Dendritic cell treated with granulocyte-macrophage colony-stimulating factor and Interleukin-4, amounts not matched to agents 40 ng/mL and 50 ng/mL, for 4 days (primary cell): ENCODE results near the gene PRPF6.

ENCODE experiments used
- H3K27ac Mint-ChIP-seq: one replicate; pipeline ENCODE4 v1.8.0; 2022; ENCODE audit warnings: mild to moderate bottlenecking, mixed read lengths
- H3K27me3 Mint-ChIP-seq: one replicate; pipeline ENCODE4 v1.8.0; 2022; ENCODE audit warnings: mild to moderate bottlenecking, mixed read lengths
- H3K36me3 Mint-ChIP-seq: one replicate; pipeline ENCODE4 v1.8.0; 2022; ENCODE audit warnings: low read depth, mixed read lengths
- H3K4me1 Mint-ChIP-seq: one replicate; pipeline ENCODE4 v1.8.0; 2022; ENCODE audit warnings: low read depth, mixed read lengths
- H3K4me3 Mint-ChIP-seq: one replicate; pipeline ENCODE4 v1.8.0; 2022; ENCODE audit warnings: mild to moderate bottlenecking, moderate library complexity, mixed read lengths
- H3K9me3 Mint-ChIP-seq: one replicate; pipeline ENCODE4 v1.8.0; 2022; ENCODE audit warnings: mixed read lengths
- intact Hi-C: fragments of 100-400 bp; cut with micrococcal nuclease; formaldehyde crosslinking; loops from one replicate; pipeline ENCODE4 v1.15.0; 2022

Gene PRPF6

DNA sequence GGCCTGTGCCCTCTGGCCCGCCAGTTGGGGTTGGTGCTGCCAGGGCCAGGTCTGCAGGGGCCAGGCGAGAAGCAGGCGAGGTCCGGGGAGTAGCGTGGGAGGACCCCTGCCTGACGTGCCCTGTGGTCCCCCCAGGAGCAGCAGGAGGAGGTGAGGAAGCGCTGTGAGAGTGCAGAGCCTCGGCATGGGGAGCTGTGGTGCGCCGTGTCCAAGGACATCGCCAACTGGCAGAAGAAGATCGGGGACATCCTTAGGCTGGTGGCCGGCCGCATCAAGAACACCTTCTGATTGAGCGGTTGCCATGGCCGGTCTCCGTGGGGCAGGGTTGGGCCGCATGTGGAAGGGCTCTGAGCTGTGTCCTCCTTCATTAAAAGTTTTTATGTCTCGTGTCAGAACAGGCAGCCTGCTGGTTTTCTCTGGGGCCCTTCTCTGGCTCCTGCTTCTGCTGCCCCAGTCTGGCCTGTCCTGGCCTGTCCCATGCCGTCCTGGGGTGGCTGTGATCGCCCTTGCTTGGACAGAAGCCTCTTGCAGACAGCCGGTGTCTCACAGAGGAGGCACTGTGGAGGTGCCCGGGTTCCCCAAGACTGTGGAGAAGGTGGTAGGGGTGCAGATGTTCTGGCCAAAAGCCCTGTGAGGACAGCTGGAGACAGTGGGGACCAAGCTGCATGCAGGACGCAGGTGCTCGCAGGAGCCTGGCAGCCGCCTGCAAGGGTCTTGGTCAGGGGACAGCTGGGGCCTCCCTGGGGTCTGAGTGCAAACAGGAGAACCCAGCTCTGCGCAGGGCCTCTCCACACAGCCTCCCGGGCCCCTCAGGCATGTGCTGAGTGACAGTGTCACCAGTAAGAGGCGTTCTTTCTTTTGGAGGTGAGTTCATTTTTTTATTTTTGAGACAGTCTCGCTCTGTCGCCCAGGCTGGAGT lies 52.0 kb downstream of the PRPF6 start:
- Mint-ChIP-seq H3K4me1 (no peaks in the 10 kb centered on the region), H3K27ac (no peak overlapping the region), H3K4me3 (no peak overlapping the region), H3K36me3 (peaks cover 75% of the 10 kb centered on the region), H3K9me3 (no peaks in the 10 kb centered on the region), H3K27me3 (peaks cover 23% of the 10 kb centered on the region)
- intact Hi-C loops = no loop called here

DNA sequence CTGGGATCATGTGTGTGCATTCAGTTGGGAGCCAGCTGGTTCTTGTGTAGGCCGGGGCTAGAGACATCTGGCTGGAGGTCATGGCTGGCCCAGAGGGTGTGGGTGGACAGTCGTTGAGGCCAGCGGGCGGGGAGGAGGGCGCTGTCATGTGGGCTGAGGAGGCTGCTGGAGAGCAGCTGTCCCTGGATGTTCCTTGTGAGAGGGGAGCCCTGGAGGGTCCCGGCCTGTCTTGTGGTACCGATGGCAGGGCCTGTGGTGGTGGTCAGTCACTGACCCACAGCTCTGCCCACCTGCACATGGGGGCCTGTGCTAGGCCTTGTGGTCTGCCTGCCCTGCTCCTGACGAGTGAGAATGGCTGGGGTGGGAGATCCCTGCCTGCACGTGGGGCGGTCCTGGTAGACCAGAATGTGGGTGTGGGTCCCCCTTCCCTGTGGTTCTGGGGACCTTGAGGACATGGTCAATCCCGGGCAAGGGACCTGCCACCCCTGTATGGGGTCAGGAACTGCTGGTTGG lies 53.1 kb downstream of the PRPF6 start:
- Mint-ChIP-seq H3K36me3 (peaks cover 64% of the 10 kb centered on the region), H3K9me3 (no peaks in the 10 kb centered on the region)

DNA sequence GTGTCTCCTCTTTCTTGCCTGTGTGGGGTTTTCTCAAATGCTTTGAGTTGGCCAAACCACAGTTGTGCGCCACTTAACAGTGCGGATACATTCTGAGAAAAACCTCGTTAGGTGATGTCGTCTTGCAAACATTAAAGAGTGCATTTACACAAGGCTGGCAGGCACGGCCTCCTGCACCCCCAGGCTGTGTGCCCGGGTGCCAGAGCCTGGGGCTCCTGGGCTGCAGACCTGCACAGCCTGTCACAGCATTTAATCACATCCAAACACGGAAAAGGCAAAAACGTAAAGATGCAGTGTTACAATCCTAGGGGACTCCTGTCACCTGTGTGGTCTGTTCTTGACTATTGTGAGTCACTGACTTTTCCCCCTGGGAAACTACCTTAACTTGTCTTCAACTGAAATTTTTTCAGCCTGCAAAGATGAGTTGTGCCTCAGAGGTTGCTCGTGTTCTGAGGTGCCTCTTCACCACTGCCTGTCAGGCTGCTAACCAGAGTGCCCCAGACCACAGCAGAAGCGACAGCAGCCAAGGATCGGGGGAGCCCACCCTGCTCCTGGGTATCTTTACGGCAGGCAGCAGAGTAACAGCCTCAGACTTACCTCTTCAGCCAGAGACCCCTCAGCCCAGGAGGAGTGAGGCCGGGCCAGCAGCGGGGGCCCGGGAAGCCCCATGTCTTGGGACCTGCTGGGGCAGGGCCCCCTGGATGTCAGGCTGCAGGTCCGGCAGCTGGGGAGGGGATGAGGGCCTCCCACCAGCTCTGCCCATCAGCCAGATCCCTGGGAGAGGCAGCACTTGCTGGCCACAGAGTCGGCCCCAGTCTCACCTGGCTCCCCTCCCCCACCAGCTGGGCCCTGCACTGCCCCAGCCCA lies 54.4 kb downstream of the PRPF6 start:
- intact Hi-C loops = no loop called here
- H3K27ac Mint-ChIP-seq = no peak overlapping the region
- H3K4me3 Mint-ChIP-seq = no peak overlapping the region
- H3K4me1 Mint-ChIP-seq = peaks cover 12% of the 10 kb centered on the region
- peaks cover 44% of the 10 kb centered on the region for H3K27me3 Mint-ChIP-seq
- peaks cover 51% of the 10 kb centered on the region for H3K36me3 Mint-ChIP-seq
- H3K9me3 Mint-ChIP-seq = no peaks in the 10 kb centered on the region

More for the DNA sequence above, 53.1 kb downstream of the PRPF6 start:
- intact Hi-C loops = no loop called here
- Mint-ChIP-seq H3K4me3 (no peak overlapping the region), H3K27me3 (peaks cover 32% of the 10 kb centered on the region), H3K4me1 (peaks cover 4% of the 10 kb centered on the region), H3K27ac (no peak overlapping the region)

DNA sequence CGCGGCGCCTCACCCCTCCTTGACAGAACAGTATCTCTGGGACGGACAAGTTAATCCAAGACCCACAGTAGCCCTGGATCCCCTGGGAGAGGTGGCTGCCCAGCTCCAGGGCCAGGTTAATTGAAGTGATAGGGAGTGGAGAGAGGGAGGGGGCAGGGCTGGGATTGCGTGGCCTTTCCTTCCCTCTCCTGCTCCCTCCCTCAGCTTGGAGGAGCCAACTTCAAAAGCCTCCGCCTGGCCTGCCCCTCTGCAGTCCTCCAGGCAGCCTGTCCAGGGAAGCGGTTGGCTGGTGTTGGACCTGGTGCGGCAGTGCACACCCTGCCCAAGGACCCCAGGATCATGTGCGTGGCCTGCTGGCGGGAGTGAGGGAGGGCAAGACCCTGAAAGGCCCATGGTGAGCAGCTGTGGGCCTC lies 55.0 kb downstream of the PRPF6 start, which contains the start of gene C20orf204:
TSS of gene C20orf204 (plus strand) at position 250 of the 413 bp plus-strand sequence. CDS start at position 392, 142 bp downstream.
- Mint-ChIP-seq H3K36me3 (peaks cover 45% of the 10 kb centered on the region), H3K4me3 (no peak within 1 kb of the TSS), H3K4me1 (peaks cover 12% of the 10 kb centered on the region), H3K27ac (no peak within 1 kb of the TSS), H3K27me3 (peaks cover 51% of the 10 kb centered on the region), H3K9me3 (no peaks in the 10 kb centered on the region)
- intact Hi-C loops = no loop called here

DNA sequence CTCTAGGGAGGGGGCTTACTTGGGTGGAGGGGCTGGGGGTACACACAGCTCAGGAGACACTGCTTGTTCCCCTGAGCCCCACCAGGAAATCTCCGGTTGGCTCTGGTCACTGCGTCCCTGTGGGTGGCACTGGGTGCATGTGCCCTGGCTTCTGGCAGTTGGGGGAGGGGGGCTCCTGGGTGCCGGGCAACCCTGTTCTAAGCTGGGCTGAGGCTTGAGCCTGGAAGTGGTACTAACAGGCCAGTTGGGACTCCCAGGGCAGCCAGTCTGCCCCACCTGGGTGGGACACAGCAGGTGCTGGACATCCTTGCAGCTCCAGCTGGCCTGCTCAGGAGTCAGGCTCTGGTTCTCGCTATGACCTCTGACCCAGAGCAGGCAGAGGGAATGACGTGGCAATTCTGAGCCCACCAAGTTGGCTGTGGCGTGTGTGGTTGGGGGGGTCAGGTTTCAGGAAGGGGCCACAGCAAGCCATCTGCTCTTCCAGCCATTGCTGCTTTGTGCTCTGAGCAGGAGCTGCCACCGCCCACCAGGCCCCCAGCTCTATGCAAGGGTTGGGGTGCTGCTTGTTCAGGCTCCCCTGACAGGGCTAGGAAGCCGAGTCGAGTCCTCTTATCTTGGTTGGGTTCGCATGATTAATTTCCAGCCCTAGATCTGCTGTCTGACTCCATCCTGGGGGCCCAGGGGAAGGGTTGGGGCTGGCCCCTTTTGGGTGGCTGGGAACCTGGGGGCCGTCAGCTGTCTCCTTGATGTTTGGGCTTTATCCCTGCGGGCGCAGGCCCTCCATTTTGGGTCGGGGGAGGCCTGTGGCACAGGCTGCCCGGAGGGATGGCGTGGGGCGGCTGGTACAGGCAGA lies 55.6 kb downstream of the PRPF6 start:
- H3K4me1 Mint-ChIP-seq = peaks cover 12% of the 10 kb centered on the region

DNA sequence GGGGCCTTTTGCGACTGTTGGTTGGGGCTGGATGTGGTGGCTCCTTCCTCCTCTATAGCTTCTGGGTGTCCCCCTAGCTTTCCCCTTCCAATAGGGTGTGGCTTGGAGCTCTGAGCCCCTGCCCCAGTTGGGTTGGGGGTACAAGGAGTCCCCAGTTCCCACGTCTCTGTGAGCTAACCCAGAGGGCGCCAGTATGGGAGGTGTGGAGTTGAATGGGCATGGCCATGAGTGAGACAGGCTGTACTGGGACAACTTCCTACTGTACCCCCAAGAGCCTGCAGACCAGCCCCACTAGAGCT lies 56.2 kb downstream of the PRPF6 start:
- no peak overlapping the region for H3K4me3 Mint-ChIP-seq
- peaks cover 33% of the 10 kb centered on the region for H3K36me3 Mint-ChIP-seq
- no peak overlapping the region for H3K27ac Mint-ChIP-seq
- peaks cover 63% of the 10 kb centered on the region for H3K27me3 Mint-ChIP-seq
- H3K9me3 Mint-ChIP-seq = no peaks in the 10 kb centered on the region
- H3K4me1 Mint-ChIP-seq = peaks cover 15% of the 10 kb centered on the region
- intact Hi-C loops = no loop called here

More for the DNA sequence above, 55.6 kb downstream of the PRPF6 start:
- peaks cover 39% of the 10 kb centered on the region for H3K36me3 Mint-ChIP-seq
- intact Hi-C loops = no loop called here
- no peak overlapping the region for H3K4me3 Mint-ChIP-seq
- H3K27me3 Mint-ChIP-seq = peaks cover 57% of the 10 kb centered on the region
- no peak overlapping the region for H3K27ac Mint-ChIP-seq
- H3K9me3 Mint-ChIP-seq = no peaks in the 10 kb centered on the region

DNA sequence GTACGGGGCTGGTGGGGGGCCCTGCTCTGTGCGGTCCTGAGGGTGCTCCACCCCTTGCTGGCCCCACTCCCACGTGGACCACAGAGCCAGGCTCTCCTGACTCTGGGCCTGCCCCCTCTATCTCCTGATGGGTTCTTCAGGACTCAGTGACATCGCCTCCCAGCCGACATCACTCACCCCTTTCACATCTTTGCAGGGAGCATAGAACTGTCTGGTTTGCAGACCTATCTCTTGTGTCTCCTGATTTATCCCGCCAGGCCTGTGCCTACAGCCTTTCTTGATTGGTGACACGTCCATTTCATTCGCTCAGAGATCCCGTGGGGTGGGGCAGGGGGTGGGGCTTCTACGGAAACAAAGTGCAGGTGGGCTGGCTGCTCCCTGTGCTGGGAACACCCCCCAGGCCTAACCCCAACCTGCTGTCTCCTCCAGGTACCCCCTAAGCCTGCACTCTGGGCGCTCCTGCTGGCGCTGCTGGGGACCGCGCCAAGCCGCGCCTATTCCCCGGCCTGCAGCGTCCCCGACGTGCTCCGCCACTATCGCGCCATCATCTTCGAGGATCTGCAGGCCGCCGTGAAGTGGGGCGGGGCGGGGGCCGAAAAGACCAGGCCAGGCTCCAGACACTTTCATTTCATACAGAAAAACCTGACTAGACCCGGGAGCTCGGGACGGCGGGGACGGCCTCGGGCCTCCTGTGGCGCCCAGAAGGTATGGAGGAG lies 56.7 kb downstream of the PRPF6 start:
- H3K27me3 Mint-ChIP-seq = peaks cover 64% of the 10 kb centered on the region
- peaks cover 28% of the 10 kb centered on the region for H3K36me3 Mint-ChIP-seq
- H3K27ac Mint-ChIP-seq = no peak overlapping the region
- H3K9me3 Mint-ChIP-seq = no peaks in the 10 kb centered on the region
- intact Hi-C loops = no loop called here
- peaks cover 17% of the 10 kb centered on the region for H3K4me1 Mint-ChIP-seq
- H3K4me3 Mint-ChIP-seq = no peak overlapping the region

DNA sequence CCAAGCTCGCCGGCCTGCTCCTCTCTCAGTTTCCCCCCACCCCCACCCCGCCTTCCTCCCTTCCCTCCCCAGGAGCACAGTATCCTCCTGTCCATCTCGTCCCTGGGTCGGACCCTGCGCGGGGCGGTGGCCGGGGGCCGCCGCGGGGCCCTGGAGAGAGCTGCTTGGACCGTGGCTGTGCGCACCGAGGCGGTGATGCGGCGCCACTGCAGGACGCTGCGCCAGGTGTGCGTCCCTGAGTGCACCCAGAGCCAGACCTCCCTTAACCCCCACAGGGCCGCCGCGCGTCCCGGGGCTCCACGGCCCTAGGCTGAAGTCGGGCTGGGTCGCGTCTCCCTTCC lies 57.3 kb downstream of the PRPF6 start:
- Mint-ChIP-seq H3K4me1 (peaks cover 17% of the 10 kb centered on the region), H3K9me3 (no peaks in the 10 kb centered on the region), H3K27me3 (peaks cover 68% of the 10 kb centered on the region), H3K4me3 (no peak overlapping the region), H3K27ac (no peak overlapping the region), H3K36me3 (peaks cover 22% of the 10 kb centered on the region)
- intact Hi-C loops = no loop called here

DNA sequence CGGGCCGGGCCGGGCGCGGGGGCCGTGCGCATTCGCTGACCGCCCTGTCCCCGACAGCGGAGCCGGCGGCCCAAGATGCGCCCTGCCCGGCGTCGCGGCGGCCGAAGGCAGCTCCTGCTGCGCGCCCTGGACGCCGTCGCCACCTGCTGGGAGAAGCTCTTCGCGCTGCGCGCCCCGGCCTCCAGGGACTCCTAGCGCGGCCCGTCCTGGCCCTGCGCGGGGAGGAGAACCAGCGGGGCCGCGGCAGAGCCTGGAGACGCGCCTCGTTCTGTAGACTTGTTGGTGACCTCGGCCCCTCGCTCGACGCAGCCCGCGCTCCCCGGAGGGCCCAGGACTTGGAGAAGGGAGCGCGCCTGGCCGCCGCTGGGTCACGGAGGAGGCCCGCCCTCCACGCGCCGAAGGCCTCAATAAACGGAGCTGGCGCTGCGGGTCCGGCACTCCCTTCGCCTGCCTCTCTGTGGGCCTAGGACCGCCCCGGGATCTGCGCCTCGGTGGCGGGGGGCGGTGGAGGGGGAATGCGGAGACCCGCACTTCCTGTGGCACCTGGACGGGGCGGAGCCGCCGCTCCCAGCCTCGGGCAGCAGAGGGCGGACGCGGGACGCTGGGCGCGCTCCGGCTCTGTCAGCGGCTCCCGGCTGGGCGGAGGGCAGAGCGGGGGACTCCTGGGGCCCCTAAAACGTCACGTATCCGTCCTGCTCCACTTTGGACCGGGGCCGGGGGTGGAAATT lies 57.8 kb downstream of the PRPF6 start:
- Mint-ChIP-seq H3K27me3 (peaks cover 69% of the 10 kb centered on the region), H3K36me3 (peaks cover 17% of the 10 kb centered on the region), H3K4me1 (peaks cover 17% of the 10 kb centered on the region), H3K27ac (no peak overlapping the region), H3K4me3 (peak overlapping the region; percentile 78), H3K9me3 (no peaks in the 10 kb centered on the region)
- intact Hi-C loops = loop anchor here (1.0 kb wide), 1 partner anchor 82 kb away; no protein-coding TSS in a partner anchor

DNA sequence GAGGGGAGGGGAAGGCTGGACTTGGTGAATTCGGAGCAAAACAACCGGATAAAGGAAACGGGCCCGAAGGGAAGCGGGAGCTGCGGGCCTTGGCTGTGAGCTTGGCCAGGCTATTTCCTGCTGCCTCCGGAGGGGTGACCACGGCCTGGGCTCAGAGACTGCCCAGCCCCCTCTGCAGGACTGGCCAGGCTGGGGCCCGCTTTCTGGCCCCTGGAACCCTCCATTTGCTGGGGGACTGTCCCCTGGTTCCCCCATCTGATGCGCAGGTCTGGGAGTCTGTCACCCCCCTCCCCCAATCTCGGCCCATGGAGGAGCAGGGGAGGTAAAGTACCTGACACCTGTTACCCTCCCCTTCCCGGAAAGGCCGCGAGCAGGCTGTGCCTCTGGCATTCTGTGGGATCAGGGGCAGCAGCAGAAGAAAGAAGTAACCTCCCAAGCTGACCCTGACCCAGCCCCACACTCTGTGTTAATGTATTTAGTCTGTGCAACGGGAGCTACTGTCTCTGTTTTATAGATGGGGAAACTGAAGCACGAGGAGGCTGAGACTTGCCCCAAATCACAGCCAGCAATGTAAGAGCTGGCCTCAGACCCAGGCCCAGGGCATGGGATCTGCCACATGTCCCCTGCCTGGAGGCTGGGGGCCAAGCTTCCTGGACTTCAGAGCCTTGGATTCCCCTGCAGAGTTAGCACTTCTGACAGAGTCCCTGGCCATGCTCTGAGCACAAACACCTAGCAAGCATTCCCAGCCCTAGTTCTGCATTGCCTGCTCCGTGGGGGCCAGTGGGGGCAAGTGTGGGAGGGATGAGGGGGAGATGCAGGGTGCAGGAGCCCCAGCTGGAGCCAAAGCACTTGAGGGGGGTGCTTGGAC lies 58.6 kb downstream of the PRPF6 start:
- H3K27ac Mint-ChIP-seq = no peak overlapping the region

DNA sequence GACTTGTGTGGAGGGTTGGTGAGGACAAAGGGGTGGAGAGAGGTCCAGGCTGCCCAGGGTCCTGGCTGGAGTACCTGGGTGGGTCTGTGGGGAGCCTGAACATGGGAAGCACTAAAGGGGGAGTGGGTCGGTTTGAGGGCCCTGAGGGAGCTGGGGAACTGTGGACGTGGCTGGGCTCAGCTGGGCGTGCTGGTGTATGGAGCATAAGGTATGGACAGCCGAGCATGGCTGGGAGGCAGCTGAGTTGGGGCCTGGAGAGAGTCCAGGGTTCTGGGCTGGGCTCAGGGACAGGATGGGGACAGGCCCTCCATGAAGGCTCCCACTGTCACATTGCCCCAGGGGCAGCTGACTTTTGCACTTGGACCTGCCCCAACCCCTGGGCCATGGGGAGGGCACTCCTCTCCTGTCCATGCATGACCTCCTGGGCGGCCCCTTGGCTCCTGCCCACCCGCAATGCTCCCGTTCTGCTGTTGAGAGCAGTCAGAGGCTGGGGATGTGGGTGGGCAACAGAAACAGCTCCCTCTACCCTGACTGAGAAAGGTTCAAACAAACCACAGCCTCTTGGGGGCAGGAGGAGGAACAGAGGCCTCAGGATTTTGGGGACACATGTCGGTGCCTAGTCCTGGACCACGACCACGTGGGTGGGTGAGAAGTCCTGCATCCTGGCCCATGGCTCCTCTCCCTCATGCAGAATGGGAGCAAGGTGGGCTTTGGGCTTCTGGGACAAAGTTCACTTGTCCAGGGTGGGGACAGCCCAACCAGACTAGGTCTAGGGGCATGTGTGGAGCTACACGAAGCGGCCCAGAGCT lies 59.5 kb downstream of the PRPF6 start:
- no peak overlapping the region for H3K4me3 Mint-ChIP-seq
- intact Hi-C loops = no loop called here
- peaks cover 29% of the 10 kb centered on the region for H3K4me1 Mint-ChIP-seq
- H3K9me3 Mint-ChIP-seq = no peaks in the 10 kb centered on the region
- no peak overlapping the region for H3K27ac Mint-ChIP-seq
- peaks cover 83% of the 10 kb centered on the region for H3K27me3 Mint-ChIP-seq
- H3K36me3 Mint-ChIP-seq = no peaks in the 10 kb centered on the region

More for the DNA sequence above, 58.6 kb downstream of the PRPF6 start:
- Mint-ChIP-seq H3K4me3 (peak overlapping the region; percentile 78), H3K27me3 (peaks cover 74% of the 10 kb centered on the region), H3K36me3 (peaks cover 9% of the 10 kb centered on the region), H3K4me1 (peaks cover 20% of the 10 kb centered on the region), H3K9me3 (no peaks in the 10 kb centered on the region)
- intact Hi-C loops = loop anchor here (1.0 kb wide), 1 partner anchor 81 kb away; no protein-coding TSS in a partner anchor
